Hematopoietic multipotent progenitor cell treated with erythropoietin and hydrocortisone succinate and interleukin-3 and kit ligand, for 15 days (in vitro differentiated cells): ENCODE data around the gene GABPB1.

Source experiments
- DNase-seq: peaks from one replicate; pipeline ENCODE4 v3.0.0-alpha.2; 2015; ENCODE audit warnings: low spot score

GABPB1 gene

GRCh38 chr15:50241684-50242450 lies 113.1 kb downstream of the GABPB1 start:
- no peak for DNase-seq

DNA sequence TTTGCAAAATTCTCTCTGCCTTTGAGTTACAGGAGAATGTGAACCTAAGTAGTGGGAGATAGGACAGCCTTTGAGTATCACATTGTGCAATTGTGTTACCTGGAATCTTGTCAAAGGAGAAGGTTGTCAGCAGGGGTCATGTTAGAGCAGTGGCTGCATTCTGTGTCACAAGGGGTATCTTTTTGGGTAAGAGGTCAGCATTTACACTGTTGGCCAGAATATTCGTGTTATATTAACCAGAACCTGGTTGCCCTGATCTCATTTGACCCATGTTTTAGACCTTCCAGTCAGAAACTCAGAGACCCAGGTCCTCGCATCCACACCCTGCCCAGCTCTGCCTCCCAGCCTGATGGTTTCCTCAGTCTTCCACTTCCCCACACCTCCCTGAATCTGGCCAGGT lies 116.7 kb downstream of the GABPB1 start:
- no peak for DNase-seq

GRCh38 chr15:50236433-50236832 lies 118.6 kb downstream of the GABPB1 start:
- no peak for DNase-seq

DNA sequence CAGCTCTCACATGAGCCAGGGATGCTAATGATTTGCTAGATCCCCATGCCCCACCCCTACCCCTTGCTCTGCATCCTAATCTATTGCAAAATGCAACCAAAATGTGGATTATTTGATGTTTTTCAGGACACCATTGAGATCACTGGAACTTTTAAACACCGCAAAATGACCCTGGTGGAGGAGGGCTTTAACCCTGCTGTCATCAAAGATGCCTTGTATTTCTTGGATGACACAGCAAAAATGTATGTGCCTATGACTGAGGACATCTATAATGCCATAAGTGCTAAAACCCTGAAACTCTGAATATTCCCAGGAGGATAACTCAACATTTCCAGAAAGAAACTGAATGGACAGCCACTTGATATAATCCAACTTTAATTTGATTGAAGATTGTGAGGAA lies 119.2 kb downstream of the GABPB1 start:
- no peak for DNase-seq

GRCh38 chr15:50234764-50235163 lies 120.2 kb downstream of the GABPB1 start:
- no peak for DNase-seq

DNA sequence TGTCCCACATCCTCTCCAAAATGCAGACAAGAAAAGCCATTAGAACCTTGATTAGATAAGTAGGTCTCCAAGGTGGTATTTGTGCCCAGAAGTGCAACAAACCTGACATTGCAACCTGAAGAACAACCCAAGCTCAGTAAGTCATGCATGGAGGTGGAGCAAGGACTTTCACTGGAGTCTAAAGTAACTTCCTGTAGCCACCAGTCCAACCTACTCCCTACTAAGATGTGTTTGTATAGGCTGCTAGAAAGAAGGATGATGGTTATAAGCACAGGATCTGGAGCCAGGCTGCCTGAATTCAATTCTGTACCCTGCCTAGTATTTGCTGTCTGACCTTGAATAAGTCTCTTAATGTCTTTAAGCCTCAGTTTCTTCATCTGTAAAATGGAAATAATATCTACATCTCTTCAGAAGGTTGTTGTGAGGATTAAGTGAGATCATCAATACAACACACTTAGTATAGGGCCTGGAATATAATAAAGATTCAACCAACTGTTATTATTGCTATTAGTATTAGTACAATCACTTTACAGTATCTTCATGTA lies 121.7 kb downstream of the GABPB1 start:
- DNase-seq: no peak

GRCh38 chr15:50232791-50233190 lies 122.2 kb downstream of the GABPB1 start:
- DNase-seq: no peak

DNA sequence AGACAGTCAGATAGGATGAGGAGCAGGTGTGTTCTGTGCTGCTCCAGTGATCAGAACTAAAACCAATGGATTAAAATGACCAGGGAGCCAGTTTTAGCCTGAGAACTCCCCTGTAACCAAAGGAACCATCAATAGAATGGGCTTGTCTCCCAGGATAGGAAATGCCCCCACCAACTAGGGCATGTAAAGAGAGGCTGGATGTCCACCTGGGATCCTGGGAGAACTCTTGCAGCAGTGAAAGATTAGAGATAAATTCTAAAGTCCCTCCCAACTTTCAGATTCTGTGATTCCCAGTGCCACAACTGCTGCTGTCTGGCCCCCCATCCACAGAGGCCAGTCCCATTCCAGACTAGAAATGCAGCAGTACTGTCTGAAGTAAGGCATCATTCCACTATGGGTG lies 123.2 kb downstream of the GABPB1 start:
- no peak for DNase-seq

DNA sequence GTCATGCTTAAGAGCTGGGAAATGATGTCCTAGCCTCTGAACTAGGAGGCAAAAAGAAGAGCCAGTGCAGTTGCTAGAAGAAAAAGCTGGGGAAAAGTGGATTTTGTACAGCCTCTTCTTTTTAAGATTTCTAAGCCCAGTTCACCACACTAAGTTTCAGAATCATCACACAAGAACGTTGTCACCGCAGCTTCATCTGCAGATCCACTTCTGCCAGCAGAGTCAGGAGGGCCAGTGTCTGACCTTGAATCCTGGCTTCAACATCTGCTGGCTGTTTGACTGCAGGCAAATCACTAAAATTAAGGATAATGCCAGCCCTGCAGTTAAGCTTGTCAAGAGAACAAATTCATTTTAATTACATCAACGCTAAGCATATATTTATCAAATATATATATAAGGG lies 125.7 kb downstream of the GABPB1 start:
- no peak for DNase-seq

DNA sequence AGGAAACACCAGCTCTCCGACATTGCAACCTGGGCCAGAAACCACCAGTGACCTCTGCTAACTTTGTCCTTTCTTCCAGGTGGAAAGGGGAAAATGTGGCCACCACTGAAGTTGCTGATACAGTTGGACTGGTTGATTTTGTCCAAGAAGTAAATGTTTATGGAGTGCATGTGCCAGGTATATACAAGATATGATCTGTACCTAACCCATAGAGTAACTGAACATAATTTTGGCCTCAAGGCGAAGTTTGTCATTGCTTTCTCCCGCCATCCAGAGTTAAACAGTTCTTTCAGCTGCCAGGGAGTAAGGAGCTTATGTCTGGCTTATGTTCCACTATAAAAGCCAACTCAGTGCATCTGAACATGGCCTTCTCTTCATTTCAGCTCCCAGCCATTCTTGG lies 126.1 kb downstream of the GABPB1 start:
- DNase-seq: no peak

GRCh38 chr15:50227076-50227475 lies 127.9 kb downstream of the GABPB1 start:
- DNase-seq: no peak

GRCh38 chr15:50225938-50226337 lies 129.1 kb downstream of the GABPB1 start:
- no peak for DNase-seq
